Measurements from ENCODE around the gene NAT9.

- TF ChIP-seq CTCF (IDR thresholded peaks at IDR 0.05) (no peak), POLR2A (IDR thresholded peaks at IDR 0.05) (no peak), EP300 (IDR thresholded peaks at IDR 0.05) (no peak)
These were observed 47.5 kb downstream of the NAT9 start for GRCh38 chr17:74728702-74729075.
